HK-2 (cell line): Measurements from ENCODE around the gene RAB39A.

Source experiments
- DNase-seq: peaks from one replicate; pipeline ENCODE4 v3.0.0-alpha.2; 2018; ENCODE audit not compliant: unreplicated experiment

The RAB39A gene

GRCh38 chr11:107961480-107961879, 33.2 kb downstream of the RAB39A start:
- no peak for DNase-seq

- no peak for DNase-seq
These were observed 33.9 kb downstream of the RAB39A start for GRCh38 chr11:107962181-107962580.

GRCh38 chr11:107963091-107963490, 34.8 kb downstream of the RAB39A start:
- no peak for DNase-seq

- no peak for DNase-seq
These were observed 41.0 kb downstream of the RAB39A start for GRCh38 chr11:107969219-107969618.

- no peak for DNase-seq
These were observed 41.8 kb downstream of the RAB39A start for GRCh38 chr11:107970049-107970448.

- no peak for DNase-seq
These were observed 45.4 kb downstream of the RAB39A start for GRCh38 chr11:107973641-107974040.

- no peak for DNase-seq
These were observed 60.3 kb downstream of the RAB39A start for GRCh38 chr11:107988397-107989158.

- no peak for DNase-seq
These were observed 63.7 kb downstream of the RAB39A start for GRCh38 chr11:107991868-107992414.

GRCh38 chr11:107996006-107996776, 67.9 kb downstream of the RAB39A start:
- DNase-seq: no peak

GRCh38 chr11:107998761-107999160, 70.5 kb downstream of the RAB39A start:
- no peak for DNase-seq

- DNase-seq: peak; percentile 38
These were observed 71.7 kb downstream of the RAB39A start for GRCh38 chr11:107999759-108000455.

- no peak for DNase-seq
These were observed 74.2 kb downstream of the RAB39A start for GRCh38 chr11:108002476-108002875.

GRCh38 chr11:108003623-108004022, 75.4 kb downstream of the RAB39A start:
- no peak for DNase-seq

- no peak for DNase-seq
These were observed 79.6 kb downstream of the RAB39A start for GRCh38 chr11:108007819-108008218.

- DNase-seq: peak; percentile 79
These were observed 80.6 kb downstream of the RAB39A start, which contains the start of gene CUL5 for GRCh38 chr11:108008656-108009496. CUL5 (plus strand) TSS chr11:108008898; CDS start chr11:108009349, 451 bp downstream.

- no peak for DNase-seq
These were observed 81.5 kb downstream of the RAB39A start for GRCh38 chr11:108009497-108010370.

GRCh38 chr11:108012139-108012725, 84.0 kb downstream of the RAB39A start:
- DNase-seq: no peak
